ENCODE results near the gene DNM3. TPM values are rescaled to one million over a fixed set of nuclear protein-coding genes. Genes with fewer than 3 reads are reported as not detected.
A peak's percentile ranks its signal among the peaks of the same experiment; 100 is the strongest.

DNM3 gene
- total RNA-seq, 1 donor from 2014 or later = 4.7 TPM

GRCh38 chr1:171963762-171964161 is 122.5 kb downstream of the DNM3 start:
- FAIRE-seq = no peak

DNA sequence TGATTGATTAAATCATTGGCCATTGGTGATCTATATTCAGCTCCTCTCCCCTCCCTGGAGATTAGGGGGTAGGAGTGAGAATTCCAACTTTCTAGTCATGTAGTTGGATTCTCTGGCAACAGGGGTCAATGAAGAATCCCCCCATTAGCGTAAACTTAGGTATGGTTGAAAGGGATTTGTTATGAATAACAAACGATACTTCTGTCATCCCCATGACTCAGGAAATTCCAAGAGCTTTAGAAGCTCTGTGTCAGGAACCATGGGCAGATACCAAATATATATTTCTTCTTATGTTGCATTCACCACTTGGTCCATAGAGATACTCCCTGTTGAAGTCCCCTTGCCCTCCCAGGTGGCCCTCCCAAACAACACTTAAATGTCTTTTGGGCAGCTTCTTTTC is 124.5 kb downstream of the DNM3 start:
- H3K4me3 Mint-ChIP-seq (ENCODE audit: unreplicated experiment) = no peak overlapping the region
- peaks cover 3% of the 10 kb centered on the region for H3K9me3 Mint-ChIP-seq (ENCODE audit: unreplicated experiment)
- DNase-seq (ENCODE audit: low read depth) (peak; percentile 17), FAIRE-seq (no peak)
- H3K4me3 ChIP-seq (ENCODE audit: insufficient read depth, low read depth, low read length) = no peak overlapping the region
- no peaks in the 10 kb centered on the region for H4K20me1 ChIP-seq (ENCODE audit: insufficient read depth, low read length)
- H3K36me3 Mint-ChIP-seq (ENCODE audit: low read depth, unreplicated experiment) = no peaks in the 10 kb centered on the region
- H2AFZ ChIP-seq (ENCODE audit: low read depth, low read length) = no peak overlapping the region
- H3K9me3 ChIP-seq (ENCODE audit: insufficient read depth, low read depth, low read length) = no peaks in the 10 kb centered on the region
- TF ChIP-seq EZH2 (IDR thresholded peaks at IDR 0.05; ENCODE audit: insufficient read depth, low read length) (no peak), CTCF (IDR thresholded peaks at IDR 0.05; ENCODE audit: insufficient read depth, low read depth, low read length) (no peak)
- no peaks in the 10 kb centered on the region for H3K36me3 ChIP-seq (ENCODE audit: insufficient read depth, low read length)
- H3K9ac ChIP-seq (ENCODE audit: low read length) = no peak overlapping the region
- peaks cover 11% of the 10 kb centered on the region for H3K4me1 ChIP-seq (ENCODE audit: insufficient read depth, low read length)
- no peak overlapping the region for H3K27ac ChIP-seq (ENCODE audit: low read depth, low read length)
- no peak overlapping the region for H3K27ac Mint-ChIP-seq (ENCODE audit: unreplicated experiment)
- H3K79me2 ChIP-seq (ENCODE audit: insufficient read depth, low read length) = no peaks in the 10 kb centered on the region
- peaks cover 16% of the 10 kb centered on the region for H3K4me1 Mint-ChIP-seq (ENCODE audit: low read depth, unreplicated experiment)
- no peaks in the 10 kb centered on the region for H3K27me3 Mint-ChIP-seq (ENCODE audit: low read depth, unreplicated experiment)
- no peaks in the 10 kb centered on the region for H3K27me3 ChIP-seq (ENCODE audit: insufficient read depth, low read length)
- no peak overlapping the region for H3K4me2 ChIP-seq (ENCODE audit: low read length)

More at GRCh38 chr1:171963762-171964161, 122.5 kb downstream of the DNM3 start:
- no peak overlapping the region for H3K9ac ChIP-seq (ENCODE audit: low read length)
- H3K79me2 ChIP-seq (ENCODE audit: insufficient read depth, low read length) = no peaks in the 10 kb centered on the region
- no peak for TF ChIP-seq EZH2 (IDR thresholded peaks at IDR 0.05; ENCODE audit: insufficient read depth, low read length)
- TF ChIP-seq CTCF (IDR thresholded peaks at IDR 0.05; ENCODE audit: insufficient read depth, low read depth, low read length) = no peak
- no peak overlapping the region for H3K27ac ChIP-seq (ENCODE audit: low read depth, low read length)
- no peaks in the 10 kb centered on the region for H3K9me3 ChIP-seq (ENCODE audit: insufficient read depth, low read depth, low read length)
- peaks cover 11% of the 10 kb centered on the region for H3K4me1 ChIP-seq (ENCODE audit: insufficient read depth, low read length)
- H3K36me3 ChIP-seq (ENCODE audit: insufficient read depth, low read length) = no peaks in the 10 kb centered on the region
- Mint-ChIP-seq H3K4me3 (ENCODE audit: unreplicated experiment) (no peak overlapping the region), H3K9me3 (ENCODE audit: unreplicated experiment) (peaks cover 3% of the 10 kb centered on the region), H3K36me3 (ENCODE audit: low read depth, unreplicated experiment) (no peaks in the 10 kb centered on the region), H3K27ac (ENCODE audit: unreplicated experiment) (no peak overlapping the region), H3K4me1 (ENCODE audit: low read depth, unreplicated experiment) (peaks cover 16% of the 10 kb centered on the region), H3K27me3 (ENCODE audit: low read depth, unreplicated experiment) (no peaks in the 10 kb centered on the region)
- H3K4me3 ChIP-seq (ENCODE audit: insufficient read depth, low read depth, low read length) = no peak overlapping the region
- no peaks in the 10 kb centered on the region for H4K20me1 ChIP-seq (ENCODE audit: insufficient read depth, low read length)
- no peak overlapping the region for H3K4me2 ChIP-seq (ENCODE audit: low read length)
- H3K27me3 ChIP-seq (ENCODE audit: insufficient read depth, low read length) = no peaks in the 10 kb centered on the region
- H2AFZ ChIP-seq (ENCODE audit: low read depth, low read length) = no peak overlapping the region
- DNase-seq (ENCODE audit: low read depth) = no peak

- Histone ChIP-seq H4K20me1 (ENCODE audit: insufficient read depth, low read length) (no peaks in the 10 kb centered on the region), H3K4me1 (ENCODE audit: insufficient read depth, low read length) (peaks cover 11% of the 10 kb centered on the region), H3K4me3 (ENCODE audit: insufficient read depth, low read depth, low read length) (no peak overlapping the region), H3K9me3 (ENCODE audit: insufficient read depth, low read depth, low read length) (no peaks in the 10 kb centered on the region), H3K27me3 (ENCODE audit: insufficient read depth, low read length) (no peaks in the 10 kb centered on the region), H2AFZ (ENCODE audit: low read depth, low read length) (no peak overlapping the region), H3K4me2 (ENCODE audit: low read length) (peak overlapping the region; percentile 4), H3K79me2 (ENCODE audit: insufficient read depth, low read length) (no peaks in the 10 kb centered on the region), H3K27ac (ENCODE audit: low read depth, low read length) (no peak overlapping the region), H3K9ac (ENCODE audit: low read length) (no peak overlapping the region), H3K36me3 (ENCODE audit: insufficient read depth, low read length) (no peaks in the 10 kb centered on the region)
- Mint-ChIP-seq H3K4me3 (ENCODE audit: unreplicated experiment) (no peak overlapping the region), H3K4me1 (ENCODE audit: low read depth, unreplicated experiment) (peaks cover 16% of the 10 kb centered on the region), H3K36me3 (ENCODE audit: low read depth, unreplicated experiment) (no peaks in the 10 kb centered on the region), H3K9me3 (ENCODE audit: unreplicated experiment) (peaks cover 3% of the 10 kb centered on the region), H3K27ac (ENCODE audit: unreplicated experiment) (no peak overlapping the region), H3K27me3 (ENCODE audit: low read depth, unreplicated experiment) (no peaks in the 10 kb centered on the region)
- no peak for TF ChIP-seq CTCF (IDR thresholded peaks at IDR 0.05; ENCODE audit: insufficient read depth, low read depth, low read length)
- no peak for TF ChIP-seq EZH2 (IDR thresholded peaks at IDR 0.05; ENCODE audit: insufficient read depth, low read length)
- FAIRE-seq = no peak
- DNase-seq (ENCODE audit: low read depth) = no peak
Measured at GRCh38 chr1:171966426-171967220, 125.3 kb downstream of the DNM3 start.
